HL-60 (cell line): Measurements from ENCODE around the gene ALMS1.
"Not testable (repeated sequence)": the region's sequence is repeated elsewhere in the genome, so short reads cannot be mapped to it uniquely, and the experiment has no call there.

ENCODE experiments used
- DNase-seq, 2 experiments: peaks; one replicate each; pipeline ENCODE4 v3.0.0-alpha.2; 2010 to 2020; ENCODE audit warnings: low read depth in 1 of 2, low spot score in 1 of 2
- H3K27ac ChIP-seq: fragments of 250-450 bp; sonication (Bioruptor Pico); replicated peaks from 2 replicates; pipeline ENCODE4 v1.5.1; 2020; ENCODE audit warnings: mild to moderate bottlenecking, moderate library complexity
- H3K27me3 ChIP-seq: fragments of 250-450 bp; sonication (Bioruptor Pico); 2 replicates; pipeline ENCODE4 v1.5.1; 2021; ENCODE audit warnings: mild to moderate bottlenecking, moderate library complexity; ENCODE audit not compliant: insufficient read depth, poor library complexity, severe bottlenecking
- H3K4me3 ChIP-seq: replicated peaks from 2 replicates; pipeline ENCODE4 v1.5.1; 2011; ENCODE audit warnings: mild to moderate bottlenecking, control low read depth, low read length; ENCODE audit not compliant: insufficient read depth
- CTCF ChIP-seq: IDR thresholded peaks from one replicate; pipeline ENCODE4 v1.5.1; 2011; ENCODE audit warnings: low read length, control low read depth, inconsistent platforms; ENCODE audit not compliant: insufficient read depth
- GABPA ChIP-seq: IDR thresholded peaks from 2 replicates; pipeline ENCODE4 v1.6.1; 2012; ENCODE audit warnings: low read depth
- POLR2AphosphoS5 ChIP-seq: IDR thresholded peaks from 2 replicates; pipeline ENCODE4 v1.6.1; 2012; ENCODE audit warnings: low read depth
- REST ChIP-seq: IDR thresholded peaks from 2 replicates; pipeline ENCODE4 v1.6.1; 2012; ENCODE audit warnings: low read depth; ENCODE audit not compliant: insufficient replicate concordance
- SPI1 ChIP-seq: IDR thresholded peaks from 2 replicates; pipeline ENCODE4 v1.6.1; 2012; ENCODE audit warnings: low read depth, mild to moderate bottlenecking, borderline replicate concordance

ALMS1 gene

GRCh38 chr2:73528688-73529087 is 143.1 kb downstream of the ALMS1 start:
- Histone ChIP-seq H3K27me3 (no peaks in the 10 kb centered on the region), H3K4me3 (no peak overlapping the region), H3K27ac (no peak overlapping the region)
- DNase-seq: no peak
- no peak for TF ChIP-seq CTCF
- no peak for TF ChIP-seq POLR2AphosphoS5
- TF ChIP-seq SPI1: no peak
- TF ChIP-seq GABPA: no peak
- TF ChIP-seq REST: no peak

GRCh38 chr2:73530773-73531172 is 145.1 kb downstream of the ALMS1 start:
- not testable (repeated sequence) for H3K27me3 ChIP-seq, DNase-seq, H3K4me3 ChIP-seq, H3K27ac ChIP-seq

- no peak overlapping the region for H3K4me3 ChIP-seq
- DNase-seq: no peak
- TF ChIP-seq REST (no peak), SPI1 (no peak), POLR2AphosphoS5 (no peak), CTCF (no peak)
- H3K27me3 ChIP-seq: no peaks in the 10 kb centered on the region
- no peak overlapping the region for H3K27ac ChIP-seq
Measured at GRCh38 chr2:73532381-73532780, 146.7 kb downstream of the ALMS1 start.

- no peak overlapping the region for H3K4me3 ChIP-seq
- DNase-seq: no peak
- H3K27me3 ChIP-seq: no peaks in the 10 kb centered on the region
- H3K27ac ChIP-seq: no peak overlapping the region
- TF ChIP-seq POLR2AphosphoS5 (no peak), REST (no peak), CTCF (no peak), GABPA (no peak), SPI1 (no peak)
Measured at GRCh38 chr2:73536133-73536840, 150.7 kb downstream of the ALMS1 start.

- H3K27me3 ChIP-seq, H3K27ac ChIP-seq, DNase-seq, H3K4me3 ChIP-seq: not testable (repeated sequence)
Measured at GRCh38 chr2:73560875-73561274, 175.2 kb downstream of the ALMS1 start.
